ENCODE results near the gene FIG4. TPM values are rescaled to one million over a fixed set of nuclear protein-coding genes. Genes with fewer than 3 reads are reported as not detected.

Gene FIG4
- total RNA-seq, 1 donor from 2014 or later: 13.0 TPM

DNA sequence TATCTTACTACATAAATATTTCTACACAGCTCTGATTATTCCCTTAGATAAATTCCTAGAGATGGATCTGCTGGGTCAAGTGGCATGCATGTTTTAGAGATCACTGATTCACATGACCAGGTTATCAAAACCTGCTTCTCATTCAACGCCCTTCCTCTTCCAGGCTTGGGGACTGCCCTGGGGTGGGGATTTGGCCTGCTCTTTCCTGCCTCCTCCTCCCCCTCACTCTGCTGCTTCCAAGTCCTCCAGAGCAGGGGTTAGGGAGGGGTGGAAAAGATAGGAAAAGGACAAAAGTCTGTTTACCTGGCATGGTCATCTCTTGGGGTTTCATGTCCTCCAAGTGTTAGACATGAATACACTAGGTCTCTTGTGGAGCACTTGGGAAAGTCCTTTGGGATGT lies 181.5 kb downstream of the FIG4 start:
- Mint-ChIP-seq H3K4me1 (ENCODE audit: low read depth) (no peaks in the 10 kb centered on the region), H3K27ac (ENCODE audit: unreplicated experiment) (no peak overlapping the region), H3K4me3 (ENCODE audit: unreplicated experiment) (no peak overlapping the region), H3K27me3 (ENCODE audit: low read depth) (peaks cover 20% of the 10 kb centered on the region), H3K36me3 (ENCODE audit: low read depth) (no peaks in the 10 kb centered on the region), H3K9me3 (ENCODE audit: low read depth) (no peaks in the 10 kb centered on the region)
- no peak for DNase-seq (ENCODE audit: low spot score)
- TF ChIP-seq, protein P1, sequence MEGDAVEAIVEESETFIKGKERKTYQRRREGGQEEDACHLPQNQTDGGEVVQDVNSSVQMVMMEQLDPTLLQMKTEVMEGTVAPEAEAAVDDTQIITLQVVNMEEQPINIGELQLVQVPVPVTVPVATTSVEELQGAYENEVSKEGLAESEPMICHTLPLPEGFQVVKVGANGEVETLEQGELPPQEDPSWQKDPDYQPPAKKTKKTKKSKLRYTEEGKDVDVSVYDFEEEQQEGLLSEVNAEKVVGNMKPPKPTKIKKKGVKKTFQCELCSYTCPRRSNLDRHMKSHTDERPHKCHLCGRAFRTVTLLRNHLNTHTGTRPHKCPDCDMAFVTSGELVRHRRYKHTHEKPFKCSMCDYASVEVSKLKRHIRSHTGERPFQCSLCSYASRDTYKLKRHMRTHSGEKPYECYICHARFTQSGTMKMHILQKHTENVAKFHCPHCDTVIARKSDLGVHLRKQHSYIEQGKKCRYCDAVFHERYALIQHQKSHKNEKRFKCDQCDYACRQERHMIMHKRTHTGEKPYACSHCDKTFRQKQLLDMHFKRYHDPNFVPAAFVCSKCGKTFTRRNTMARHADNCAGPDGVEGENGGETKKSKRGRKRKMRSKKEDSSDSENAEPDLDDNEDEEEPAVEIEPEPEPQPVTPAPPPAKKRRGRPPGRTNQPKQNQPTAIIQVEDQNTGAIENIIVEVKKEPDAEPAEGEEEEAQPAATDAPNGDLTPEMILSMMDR (IDR thresholded peaks at IDR 0.05): no peak

DNA sequence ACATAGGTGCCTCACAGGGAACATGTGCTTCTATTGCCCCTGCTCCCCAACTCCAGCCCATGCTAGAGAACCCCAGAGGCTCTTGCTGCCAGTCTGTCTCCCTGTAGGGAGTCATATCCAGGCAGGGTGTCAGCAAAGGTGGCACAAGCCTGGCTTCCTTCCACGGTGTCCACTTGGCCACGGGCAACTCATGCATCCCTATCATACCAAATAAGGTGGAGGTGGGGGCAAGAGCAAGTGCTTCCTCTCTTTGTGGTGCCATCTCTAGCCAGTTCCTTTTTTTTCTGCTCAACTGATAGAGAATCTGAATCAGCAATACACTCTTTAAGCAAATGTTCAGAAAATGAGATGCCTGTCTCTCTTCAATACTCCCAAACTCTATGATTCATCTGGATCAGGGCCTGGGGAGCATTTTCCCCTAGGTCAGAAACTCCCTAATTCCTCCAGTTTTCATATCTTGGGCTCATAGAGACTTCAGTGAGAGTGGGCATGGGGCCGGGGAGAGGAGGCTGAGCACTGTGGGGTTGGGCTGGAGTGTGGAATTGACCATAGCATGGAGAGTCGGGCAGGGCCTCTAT lies 182.0 kb downstream of the FIG4 start:
- no peaks in the 10 kb centered on the region for H3K9me3 Mint-ChIP-seq (ENCODE audit: low read depth)
- H3K27me3 Mint-ChIP-seq (ENCODE audit: low read depth): peaks cover 22% of the 10 kb centered on the region
- H3K27ac Mint-ChIP-seq (ENCODE audit: unreplicated experiment): no peak overlapping the region
- DNase-seq (ENCODE audit: low spot score): no peak
- H3K36me3 Mint-ChIP-seq (ENCODE audit: low read depth): no peaks in the 10 kb centered on the region
- TF ChIP-seq, protein P1 (IDR thresholded peaks at IDR 0.05): no peak
- H3K4me1 Mint-ChIP-seq (ENCODE audit: low read depth): no peaks in the 10 kb centered on the region
- H3K4me3 Mint-ChIP-seq (ENCODE audit: unreplicated experiment): no peak overlapping the region

DNA sequence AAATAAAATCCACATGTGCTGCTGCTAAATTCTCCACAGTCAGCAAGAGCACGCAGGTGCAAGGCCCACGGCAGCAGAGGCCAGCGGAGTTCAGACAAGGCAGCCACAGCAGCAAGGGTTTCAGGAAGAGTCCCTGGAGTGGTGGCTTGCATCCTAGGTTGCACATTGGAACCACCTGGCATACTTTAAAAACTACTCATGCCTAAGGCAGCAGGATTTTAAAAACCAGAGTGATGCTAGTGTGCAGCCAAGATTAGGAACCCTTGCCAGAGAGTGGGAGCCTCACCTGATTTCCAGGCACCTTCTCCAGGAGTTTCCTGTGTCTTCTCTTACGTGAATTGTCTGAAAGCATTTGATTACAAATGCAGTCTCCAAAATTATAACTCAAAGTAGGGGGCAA lies 183.0 kb downstream of the FIG4 start:
- Mint-ChIP-seq H3K36me3 (ENCODE audit: low read depth) (no peaks in the 10 kb centered on the region), H3K9me3 (ENCODE audit: low read depth) (no peaks in the 10 kb centered on the region), H3K4me3 (ENCODE audit: unreplicated experiment) (no peak overlapping the region), H3K27ac (ENCODE audit: unreplicated experiment) (no peak overlapping the region), H3K4me1 (ENCODE audit: low read depth) (no peaks in the 10 kb centered on the region), H3K27me3 (ENCODE audit: low read depth) (peaks cover 23% of the 10 kb centered on the region)
- TF ChIP-seq, protein P1 (IDR thresholded peaks at IDR 0.05): no peak
- DNase-seq (ENCODE audit: low spot score): no peak

DNA sequence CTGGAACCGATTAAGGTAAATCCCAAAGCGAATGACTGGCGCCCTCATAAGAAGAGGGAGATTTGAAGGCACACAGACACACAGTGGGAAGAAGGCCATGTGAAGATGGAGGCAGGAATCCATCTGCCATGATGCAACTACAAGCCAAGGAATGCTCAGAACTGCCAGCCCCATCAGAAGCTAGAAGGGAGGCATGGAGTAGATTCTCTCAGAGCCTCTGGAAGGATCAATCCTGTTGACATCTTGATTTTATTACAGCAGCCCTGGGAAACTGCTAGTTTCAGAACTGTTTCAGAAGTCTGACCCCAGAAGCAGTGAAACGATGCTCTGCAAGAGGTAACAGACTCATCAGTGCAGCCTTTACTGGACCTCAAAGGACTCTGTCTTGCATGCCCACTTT lies 183.5 kb downstream of the FIG4 start:
- Mint-ChIP-seq H3K27ac (ENCODE audit: unreplicated experiment) (no peak overlapping the region), H3K36me3 (ENCODE audit: low read depth) (no peaks in the 10 kb centered on the region), H3K4me1 (ENCODE audit: low read depth) (no peaks in the 10 kb centered on the region), H3K9me3 (ENCODE audit: low read depth) (no peaks in the 10 kb centered on the region), H3K4me3 (ENCODE audit: unreplicated experiment) (no peak overlapping the region), H3K27me3 (ENCODE audit: low read depth) (peaks cover 23% of the 10 kb centered on the region)
- DNase-seq (ENCODE audit: low spot score): no peak
- TF ChIP-seq, protein P1 (IDR thresholded peaks at IDR 0.05): no peak

Other genes starting within 250 kb of the FIG4 start
- gene MICAL1, start 235.5 kb upstream of the FIG4 start, total RNA-seq: 49.5 to 102 TPM (median 96.9 TPM) in 3 replicates
- gene ZBTB24, start 208.1 kb upstream of the FIG4 start, total RNA-seq: 6.6 to 8.1 TPM (median 7.1 TPM) in 3 replicates
- gene AK9, start 94 bp upstream of the FIG4 start, total RNA-seq: 3.4 to 4.5 TPM (median 4.4 TPM) in 3 replicates

Measured in chondrocyte (in vitro differentiated cells).